ENCODE data around the gene IL1RN.
A peak's percentile ranks its signal among the peaks of the same experiment; 100 is the strongest.
"Not testable (repeated sequence)": the region's sequence is repeated elsewhere in the genome, so short reads cannot be mapped to it uniquely, and the experiment has no call there.

The IL1RN gene, protein sequence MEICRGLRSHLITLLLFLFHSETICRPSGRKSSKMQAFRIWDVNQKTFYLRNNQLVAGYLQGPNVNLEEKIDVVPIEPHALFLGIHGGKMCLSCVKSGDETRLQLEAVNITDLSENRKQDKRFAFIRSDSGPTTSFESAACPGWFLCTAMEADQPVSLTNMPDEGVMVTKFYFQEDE

DNA sequence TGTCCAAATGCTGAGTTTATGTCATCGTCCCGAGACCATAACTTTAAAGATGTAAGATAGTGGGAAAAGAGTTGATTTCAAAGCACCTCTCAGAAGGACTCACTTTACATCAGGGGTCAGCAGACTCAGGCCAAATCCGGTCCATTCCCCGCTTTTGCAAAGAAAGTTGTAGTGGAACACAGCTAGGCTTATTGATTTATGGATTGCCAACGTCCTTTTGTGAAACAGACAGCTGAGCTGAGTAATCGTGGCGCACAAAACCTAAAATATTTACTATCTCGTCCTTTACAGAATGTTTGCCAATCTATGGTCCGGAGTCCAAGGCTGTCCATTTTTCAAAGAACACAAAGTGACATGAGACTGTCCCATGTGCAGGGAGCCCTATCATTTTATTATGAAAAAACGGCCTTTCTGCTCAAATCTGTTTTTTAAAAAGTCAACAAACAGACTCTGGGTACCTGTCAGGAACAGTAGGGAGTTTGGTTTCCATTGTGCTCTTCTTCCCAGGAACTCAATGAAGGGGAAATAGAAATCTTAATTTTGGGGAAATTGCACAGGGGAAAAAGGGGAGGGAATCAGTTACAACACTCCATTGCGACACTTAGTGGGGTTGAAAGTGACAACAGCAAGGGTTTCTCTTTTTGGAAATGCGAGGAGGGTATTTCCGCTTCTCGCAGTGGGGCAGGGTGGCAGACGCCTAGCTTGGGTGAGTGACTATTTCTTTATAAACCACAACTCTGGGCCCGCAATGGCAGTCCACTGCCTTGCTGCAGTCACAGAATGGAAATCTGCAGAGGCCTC, at the start of gene IL1RN:
IL1RN (plus strand) TSS at position 754 of the 801 bp plus-strand sequence; CDS start at position 781, 27 bp downstream.
- DNase-seq (ENCODE audit: low spot score) = no peak

DNA sequence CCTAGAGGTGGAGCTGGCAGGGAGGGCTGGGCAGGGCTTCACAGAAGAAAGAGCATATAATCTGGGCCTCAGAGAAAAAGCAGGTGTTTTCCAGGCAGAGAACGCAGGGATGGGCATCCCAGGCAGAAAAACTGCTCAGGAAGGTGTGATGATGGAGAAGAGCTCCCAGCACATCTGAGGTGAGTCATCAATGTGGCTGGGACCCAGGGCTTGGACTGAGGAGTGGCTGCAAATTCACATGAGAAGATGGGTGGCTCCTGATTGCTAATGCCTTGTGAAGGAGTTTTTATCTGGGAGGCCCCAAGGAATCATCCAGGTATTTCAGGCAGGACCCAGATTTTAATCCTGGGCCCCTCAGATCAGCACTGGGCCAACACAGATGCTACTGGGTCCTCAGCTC, 49.5 kb upstream of the IL1RN start:
- DNase-seq (ENCODE audit: low spot score) = no peak

DNA sequence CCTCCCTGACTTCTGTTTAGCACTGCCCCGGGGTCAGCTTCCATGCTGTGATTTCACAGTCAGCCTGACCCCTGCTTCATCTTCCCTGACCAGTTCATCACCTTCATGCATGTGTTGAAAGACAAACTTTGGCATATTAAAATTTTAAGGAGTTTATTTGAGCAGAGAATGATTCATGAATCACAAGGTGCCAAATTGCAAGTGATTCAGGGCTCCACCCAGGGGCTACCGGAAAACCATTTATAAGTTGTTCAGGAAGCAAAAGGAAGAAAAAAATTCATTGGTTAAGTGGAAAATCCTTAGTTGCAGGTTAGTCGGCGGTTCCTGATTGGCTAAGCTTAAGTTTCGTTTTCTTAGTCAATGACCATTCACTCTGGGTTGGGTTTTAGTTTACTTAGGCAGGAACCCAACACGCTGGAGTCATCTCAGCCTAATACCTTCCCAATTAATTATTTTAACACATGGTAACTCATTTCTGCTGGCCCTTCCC, 49.0 kb upstream of the IL1RN start:
- no peak for DNase-seq (ENCODE audit: low spot score)

DNA sequence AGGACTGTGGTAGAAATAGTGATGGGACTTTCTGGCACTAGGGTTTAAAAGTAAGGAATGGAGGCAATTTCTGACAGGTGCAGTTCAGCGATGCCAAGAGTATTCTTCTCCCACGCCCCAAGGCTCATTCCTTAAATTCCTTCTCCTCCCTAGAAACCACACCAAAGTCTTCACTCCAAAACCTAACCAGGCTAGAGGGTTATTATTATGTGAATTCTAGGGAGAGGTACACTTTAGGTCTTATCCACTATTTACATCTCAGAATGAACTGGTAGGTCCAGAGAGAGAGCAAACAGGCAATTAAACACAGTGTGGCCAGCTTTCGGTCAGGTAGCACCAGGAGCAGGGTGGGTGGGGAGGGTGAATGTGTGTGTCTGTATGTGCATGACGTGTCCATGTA, 48.3 kb upstream of the IL1RN start:
- DNase-seq (ENCODE audit: low spot score) = no peak

DNA sequence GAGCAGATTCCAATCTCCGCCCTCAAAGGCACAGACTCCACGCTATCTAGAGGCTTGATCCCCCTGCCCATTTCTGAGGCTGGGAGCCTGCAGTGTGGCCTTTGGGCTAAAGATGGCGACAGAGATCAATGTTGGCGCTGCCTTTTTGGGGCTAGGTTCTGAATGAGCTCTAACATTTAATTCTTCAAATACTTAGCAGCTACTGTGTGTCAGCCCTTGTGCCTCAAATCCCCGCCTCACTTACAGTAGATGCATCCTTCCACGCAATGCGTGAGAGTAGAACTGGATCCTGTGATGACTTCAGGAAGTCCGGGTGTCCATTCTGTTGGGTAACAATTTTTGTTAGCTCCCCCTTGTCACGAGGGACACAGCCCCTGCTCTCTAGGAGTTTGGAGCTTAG, 47.3 kb upstream of the IL1RN start:
- DNase-seq (ENCODE audit: low spot score) = peak; percentile 45

DNA sequence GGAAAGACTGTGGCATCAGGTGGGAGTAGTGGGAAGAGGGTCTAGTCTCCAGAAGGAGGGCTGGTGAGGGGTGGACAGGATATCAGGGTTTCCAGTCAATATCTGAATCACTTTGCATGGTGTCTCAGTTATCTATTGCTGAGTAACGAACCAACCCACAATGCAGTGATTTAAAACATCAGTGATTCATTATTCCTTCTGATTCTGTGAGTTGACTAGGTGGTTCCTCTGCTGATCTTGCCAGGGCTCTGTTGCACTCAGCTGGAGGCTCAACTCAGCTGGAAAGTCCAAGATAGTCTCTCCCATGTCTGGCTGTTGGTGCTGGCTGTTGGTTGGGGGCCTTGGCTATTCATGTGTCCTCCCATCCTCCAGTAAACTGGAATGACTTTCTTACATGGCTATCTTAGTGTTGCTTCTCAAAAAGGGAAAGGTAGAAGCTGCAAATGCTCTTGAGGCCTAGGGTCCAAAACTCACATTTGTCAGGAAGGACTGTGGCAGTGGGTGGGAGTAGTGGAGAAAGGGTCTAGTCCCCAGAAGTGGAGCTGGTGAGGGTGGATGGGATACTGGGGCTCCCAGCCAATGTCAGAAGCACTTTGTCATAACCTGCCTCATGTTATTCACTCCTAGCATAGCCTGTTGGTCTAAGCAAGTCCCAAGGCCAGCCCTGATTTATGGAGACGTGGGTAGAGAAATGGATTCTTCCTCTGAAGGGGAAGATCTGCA, 45.7 kb upstream of the IL1RN start:
- DNase-seq (ENCODE audit: low spot score) = no peak

DNA sequence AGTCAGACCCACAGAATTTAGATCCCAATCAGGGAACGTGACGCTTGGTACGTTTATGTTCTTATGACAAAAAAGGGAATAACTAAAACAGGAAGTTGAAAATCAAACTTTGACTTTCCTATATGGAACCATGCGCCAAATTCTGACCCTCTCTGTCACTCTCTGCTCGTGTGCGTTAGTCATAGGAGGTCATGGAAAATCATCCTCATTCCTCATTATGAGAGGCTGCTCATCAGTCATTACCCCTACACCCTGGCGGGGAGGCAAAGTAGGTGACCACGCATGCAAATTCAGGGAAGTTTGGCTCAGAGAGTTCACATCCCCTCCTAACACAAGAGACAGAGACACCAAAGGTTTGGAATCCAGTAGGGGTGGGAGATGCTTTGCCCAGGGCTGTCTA, 44.1 kb upstream of the IL1RN start:
- DNase-seq (ENCODE audit: low spot score) = no peak

DNA sequence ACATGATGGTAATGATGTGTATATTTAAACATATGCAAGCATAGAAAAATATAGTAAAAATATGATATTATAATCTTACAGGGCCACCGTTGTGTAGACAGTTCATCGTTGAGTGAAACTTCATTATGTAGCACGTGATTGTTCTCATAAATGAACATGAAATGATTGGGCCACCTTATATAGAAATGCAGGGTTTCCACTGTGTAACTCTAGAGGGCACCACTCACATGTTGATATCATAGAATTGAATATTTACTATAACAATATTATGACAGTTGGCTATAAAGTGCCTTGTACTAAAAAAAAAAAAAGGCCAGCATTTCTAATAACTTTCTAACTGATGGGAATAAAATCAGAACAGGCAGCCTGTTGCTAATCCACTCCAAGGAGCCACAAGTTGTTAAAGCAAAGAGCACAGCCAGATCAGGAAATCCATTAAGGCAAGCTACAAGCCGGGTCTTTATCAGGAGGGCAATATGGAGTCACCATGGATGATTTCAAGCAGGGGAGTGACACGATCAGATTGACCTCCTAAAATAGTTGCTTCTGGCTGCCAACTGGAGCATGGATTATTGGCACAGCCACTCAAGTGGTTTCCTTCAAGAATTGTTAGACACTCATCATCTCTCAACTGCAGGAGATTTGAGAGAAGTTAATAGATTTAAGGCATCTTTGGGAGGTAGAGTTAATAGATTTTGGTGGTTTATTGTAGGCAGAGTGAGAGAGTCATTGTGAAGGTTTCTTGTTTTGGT, 43.0 kb upstream of the IL1RN start:
- DNase-seq (ENCODE audit: low spot score) = no peak

DNA sequence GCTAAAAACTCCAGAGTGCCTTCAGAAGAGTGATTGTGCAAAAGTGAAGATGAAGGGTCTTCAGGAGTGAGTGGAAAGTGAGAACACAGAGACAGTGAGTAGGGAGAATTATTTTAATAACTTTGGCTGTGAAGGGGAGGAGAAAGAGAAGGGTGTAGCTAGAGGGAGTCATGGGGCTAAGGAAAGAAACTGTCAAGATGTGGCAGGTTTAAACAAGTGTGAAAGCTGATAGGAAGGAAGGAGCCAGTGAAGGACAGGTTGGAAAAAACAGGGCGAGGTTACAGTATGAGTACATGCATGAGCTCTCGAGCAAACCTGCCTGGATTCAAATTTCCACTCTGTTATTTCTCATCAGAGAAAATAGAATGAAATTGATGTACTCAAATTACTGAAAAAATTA, 41.9 kb upstream of the IL1RN start:
- no peak for DNase-seq (ENCODE audit: low spot score)

DNA sequence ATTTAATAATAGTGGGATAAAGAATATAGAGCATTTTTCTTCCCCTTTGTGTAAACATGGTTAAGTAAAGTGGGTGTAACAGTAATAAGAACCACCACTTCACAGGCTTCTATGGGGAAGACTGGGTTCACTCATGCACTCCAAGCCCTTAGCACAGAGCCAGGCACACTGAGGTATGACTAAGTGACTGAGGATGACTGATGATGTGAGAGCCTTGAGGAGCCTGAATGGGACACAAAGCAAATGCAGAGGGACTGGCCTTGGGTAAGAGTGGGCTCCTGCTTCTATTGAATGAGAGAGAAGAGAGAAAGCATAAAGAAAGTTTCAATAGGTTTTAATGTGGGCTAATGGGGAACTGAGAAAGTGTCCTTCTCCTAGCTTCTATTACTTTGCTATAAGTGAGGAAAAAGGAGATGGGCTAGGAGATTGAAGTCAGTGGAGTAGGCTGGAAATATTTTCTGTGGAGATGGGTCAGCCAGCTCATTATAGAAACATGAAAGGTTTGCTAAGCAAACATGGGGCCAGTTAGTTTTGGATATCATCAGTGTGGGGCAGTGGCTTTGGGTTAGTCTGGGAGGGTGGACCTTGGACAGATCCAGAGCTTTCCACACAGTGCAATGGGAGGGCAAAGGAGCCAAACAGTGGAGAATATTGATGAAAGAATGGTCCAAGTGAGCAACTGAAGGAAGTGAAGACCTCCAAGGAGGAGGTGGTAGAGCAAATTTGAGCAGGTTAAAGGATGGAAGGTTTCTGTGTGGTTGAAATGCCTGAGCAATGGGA, 39.0 kb upstream of the IL1RN start:
- DNase-seq (ENCODE audit: low spot score) = no peak

DNA sequence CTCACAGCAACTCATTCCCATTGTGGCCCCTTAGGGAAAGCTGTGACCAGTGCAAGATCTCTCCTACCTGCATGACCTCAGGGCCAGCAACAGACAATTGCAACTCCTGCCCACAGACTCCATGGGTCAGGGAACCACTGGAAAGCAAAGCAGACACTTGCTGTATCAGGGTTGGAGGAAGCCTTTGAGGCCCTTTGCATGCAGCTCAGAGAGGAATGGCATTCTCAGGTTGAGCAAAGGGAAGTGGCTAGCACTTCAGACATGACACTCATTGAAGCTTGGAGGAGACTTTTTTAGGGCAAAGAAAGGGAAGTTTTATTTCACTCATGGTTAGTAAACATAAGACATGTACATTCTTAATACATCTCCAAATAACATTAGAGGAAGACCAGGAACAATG, 37.5 kb upstream of the IL1RN start:
- DNase-seq (ENCODE audit: low spot score) = no peak

DNA sequence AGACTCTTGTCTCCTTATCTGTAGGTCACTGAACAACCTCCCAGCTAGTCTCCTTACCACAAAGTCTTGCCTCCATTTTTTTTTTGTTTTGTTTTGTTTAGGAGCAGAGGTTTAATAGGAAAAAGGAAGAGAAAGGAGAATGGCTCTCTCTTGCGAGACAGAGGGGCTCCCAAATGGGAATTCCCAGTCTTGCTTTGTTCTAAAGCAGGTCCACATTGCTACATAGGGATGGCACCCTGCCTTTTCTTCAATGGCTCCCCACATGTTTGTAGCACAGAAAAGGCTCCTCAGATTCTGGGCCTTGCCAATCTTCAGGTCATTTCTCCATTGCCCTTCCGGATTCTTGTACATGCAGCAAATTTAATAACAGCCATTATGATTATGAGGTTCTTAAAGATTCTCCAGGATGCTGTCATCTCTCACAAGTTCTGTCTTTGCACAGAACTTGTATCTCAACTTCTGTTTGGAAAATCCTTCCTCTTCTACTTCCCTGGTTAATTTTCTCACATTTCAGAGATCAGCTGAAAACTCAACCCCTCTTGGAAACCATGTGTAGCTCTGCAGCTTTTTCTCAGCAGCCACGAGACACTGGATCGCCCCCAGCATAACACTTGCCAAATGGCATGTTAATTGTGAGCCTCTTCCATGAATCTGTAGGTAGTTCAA, 36.0 kb upstream of the IL1RN start:
- DNase-seq (ENCODE audit: low spot score) = no peak

DNA sequence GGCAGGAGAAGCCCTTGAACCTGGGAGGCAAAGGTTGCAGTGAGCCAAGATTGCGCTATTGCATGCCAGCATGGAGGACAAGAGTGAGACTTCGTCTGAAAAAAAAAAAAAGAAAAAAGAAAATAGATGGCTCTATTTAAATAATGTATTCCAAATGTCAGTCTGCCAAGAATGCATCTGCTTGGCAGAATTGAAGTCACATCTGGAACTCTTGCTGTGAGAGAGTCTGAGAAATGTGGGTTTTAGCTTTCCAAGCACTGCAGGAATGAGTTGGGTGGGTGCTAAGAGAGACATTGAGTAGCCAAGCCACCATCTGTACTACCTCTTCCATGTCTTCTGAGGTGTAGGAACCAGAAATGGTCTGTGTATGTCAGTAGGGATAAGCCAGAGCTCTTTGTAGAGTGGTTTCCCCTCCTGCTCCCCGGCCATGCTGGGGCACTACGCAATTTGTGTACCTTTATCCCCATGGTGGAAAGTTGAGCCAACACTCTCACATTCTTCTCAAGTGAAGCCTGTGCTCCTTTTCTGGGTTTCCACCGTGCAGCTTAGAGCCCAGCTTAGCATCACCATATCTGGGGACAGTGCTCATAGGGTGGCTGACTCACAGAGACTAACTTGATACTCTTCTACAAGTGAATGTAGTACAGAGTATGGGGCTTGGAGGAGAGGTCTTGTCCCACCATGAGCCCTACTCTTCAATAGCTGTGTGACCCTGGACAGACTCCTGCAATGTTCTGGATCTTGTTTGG, 34.4 kb upstream of the IL1RN start:
- no peak for DNase-seq (ENCODE audit: low spot score)

DNA sequence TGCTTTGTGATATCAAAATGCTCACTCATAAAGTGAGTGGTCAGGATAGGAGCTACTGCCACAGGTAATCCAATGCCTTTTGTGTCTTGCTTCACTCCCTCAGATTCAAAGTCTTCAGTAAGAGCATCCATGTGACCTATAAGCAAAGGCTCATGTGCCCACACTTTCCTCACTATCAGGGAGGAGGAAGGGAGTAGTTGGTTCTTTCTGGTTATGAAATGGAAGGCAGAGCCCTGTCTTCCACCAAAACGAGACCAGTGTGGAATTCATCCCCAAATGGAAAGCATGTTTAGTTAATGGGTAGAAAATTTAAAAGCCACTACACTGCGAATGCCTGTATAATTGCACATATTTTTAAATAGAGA, 33.8 kb upstream of the IL1RN start:
- DNase-seq (ENCODE audit: low spot score) = no peak

DNA sequence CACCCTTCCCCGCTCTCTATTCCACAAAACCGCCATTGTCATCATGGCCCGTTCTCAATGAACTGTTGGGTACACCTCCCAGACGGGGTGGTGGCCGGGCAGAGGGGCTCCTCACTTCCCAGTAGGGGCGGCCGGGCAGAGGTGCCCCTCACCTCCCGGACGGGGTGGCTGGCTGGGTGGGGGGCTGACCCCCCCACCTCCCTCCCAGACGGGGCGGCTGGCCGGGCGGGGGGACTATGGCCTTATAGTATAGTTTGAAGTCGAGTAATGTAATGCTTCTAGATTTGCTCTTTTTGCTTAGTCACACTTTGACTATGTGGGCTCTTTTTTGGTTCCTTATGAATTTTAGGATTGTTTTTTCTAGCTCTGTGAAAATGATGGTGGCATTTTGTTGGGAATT, 31.1 kb upstream of the IL1RN start:
- DNase-seq (ENCODE audit: low spot score) = not testable (repeated sequence)

DNA sequence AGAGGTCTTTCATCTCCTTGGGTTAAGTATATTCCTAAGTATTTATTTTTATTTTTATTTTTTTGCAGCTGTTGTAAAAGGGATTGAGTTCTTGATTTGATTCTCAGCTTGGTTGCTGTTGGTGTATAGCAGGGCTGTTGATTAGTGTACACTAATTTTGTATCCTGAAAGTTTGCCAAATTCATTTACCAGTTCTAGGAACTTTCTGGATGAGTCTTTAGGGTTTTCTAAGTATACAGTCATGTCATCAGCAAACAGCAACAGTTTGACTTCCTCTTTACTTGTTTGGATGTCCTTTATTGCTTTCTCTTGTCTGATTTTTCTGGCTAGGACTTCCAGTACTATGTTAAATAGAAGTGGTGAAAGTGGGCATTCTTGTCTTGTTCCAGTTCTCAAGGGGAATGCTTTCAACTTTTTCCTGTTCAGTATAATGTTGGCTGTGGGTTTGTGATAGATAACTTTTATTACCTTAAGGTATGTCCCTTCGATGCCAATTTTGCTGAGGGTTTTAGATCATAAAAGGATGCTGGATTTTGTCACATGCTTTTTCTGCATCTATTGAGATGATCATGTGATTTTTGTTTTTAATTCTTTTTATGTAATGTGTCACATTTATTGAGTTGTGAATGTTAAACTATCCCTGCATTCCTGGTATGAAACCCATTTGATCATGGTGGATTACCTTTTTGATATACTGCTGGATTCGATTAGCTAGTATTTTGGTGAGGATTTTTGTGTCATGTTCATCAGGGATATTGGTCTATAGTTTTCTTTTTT, 30.4 kb upstream of the IL1RN start:
- not testable (repeated sequence) for DNase-seq (ENCODE audit: low spot score)

DNA sequence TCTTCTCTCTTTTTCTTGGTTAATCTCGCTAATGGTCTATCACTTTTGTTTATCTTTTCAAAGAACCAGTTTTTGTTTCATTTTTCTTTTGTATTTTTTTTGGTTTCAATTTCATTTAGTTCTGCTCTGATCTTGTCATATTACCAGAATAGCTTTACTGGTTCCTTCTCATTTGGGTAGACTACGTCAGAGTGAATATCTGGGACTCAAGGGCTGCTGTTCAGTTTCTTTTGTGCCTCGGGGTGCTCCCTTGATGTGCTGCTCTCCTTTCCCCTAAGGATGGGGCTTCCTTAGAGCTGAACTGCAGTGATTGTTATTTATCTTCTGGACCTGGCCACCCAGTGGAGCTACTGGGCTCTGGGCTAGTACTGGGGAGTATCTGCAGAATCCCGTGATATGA, 29.4 kb upstream of the IL1RN start:
- DNase-seq (ENCODE audit: low spot score) = no peak

DNA sequence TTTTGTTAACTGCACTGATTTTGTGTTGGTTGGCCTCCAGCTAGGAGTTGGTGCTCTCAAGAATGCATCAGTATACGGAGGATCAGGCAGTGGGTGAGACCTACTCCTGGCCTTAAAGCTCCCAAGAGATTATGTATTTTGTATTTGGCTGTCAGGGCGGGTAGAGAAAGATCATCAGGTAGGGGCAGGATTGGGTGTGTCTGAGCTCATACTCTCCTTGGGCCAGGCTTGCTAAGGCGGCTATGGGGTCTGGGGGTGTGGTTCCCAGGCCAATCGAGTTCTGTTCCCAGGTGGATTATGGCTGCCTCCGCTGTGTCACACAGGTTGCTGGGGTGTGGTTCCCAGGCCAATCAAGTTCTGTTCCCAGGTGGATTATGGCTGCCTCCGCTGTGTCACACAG, 28.9 kb upstream of the IL1RN start:
- DNase-seq (ENCODE audit: low spot score) = no peak

DNA sequence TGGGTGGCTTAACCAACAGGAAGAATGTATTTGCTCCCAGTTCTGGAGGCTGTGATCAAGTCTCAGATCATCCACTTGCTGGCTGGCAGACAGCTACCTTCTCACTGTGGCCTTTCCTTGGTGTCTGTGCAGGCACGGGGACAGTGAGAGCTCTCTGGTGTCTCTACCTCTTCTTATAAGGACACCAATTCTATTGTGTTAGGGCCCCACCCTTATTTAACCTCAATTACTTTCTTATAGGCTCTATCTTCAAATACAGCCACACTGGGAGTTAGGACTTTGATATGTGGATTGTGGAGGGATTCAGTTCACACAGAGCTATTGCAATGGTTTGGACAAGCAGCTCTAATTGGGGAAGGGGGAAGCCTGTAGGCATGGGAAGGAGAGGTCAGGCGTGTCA, 25.3 kb upstream of the IL1RN start:
- no peak for DNase-seq (ENCODE audit: low spot score)

DNA sequence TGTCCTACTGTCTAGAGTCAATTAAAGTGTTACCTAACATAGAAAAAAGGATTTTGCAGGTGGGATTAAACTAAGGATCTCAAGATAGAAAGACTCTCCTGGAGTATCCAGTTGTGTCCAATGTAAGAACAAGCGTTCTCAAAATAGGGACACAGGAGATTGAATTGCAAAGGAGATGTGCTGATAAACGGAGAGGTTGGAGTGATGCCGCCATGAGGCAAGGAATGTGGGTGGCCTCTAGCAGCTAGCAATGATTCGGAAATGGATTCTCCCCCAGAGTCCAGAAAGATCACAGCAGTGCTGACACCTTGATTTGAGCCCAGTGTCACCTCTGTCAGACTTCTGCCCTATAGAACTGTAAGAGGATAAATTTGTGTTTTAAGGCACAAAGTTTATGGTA, 24.1 kb upstream of the IL1RN start:
- DNase-seq (ENCODE audit: low spot score) = no peak

Data from AG08396 (cell line).